NCI-H526 treated with DMSO at 0.1 percent for 48 hours (cell line): ENCODE data around the gene PDK1.
"Not testable (repeated sequence)": the region's sequence is repeated elsewhere in the genome, so short reads cannot be mapped to it uniquely, and the experiment has no call there.

ENCODE experiments used
- DNase-seq: peaks from one replicate; lab custom pipeline; 2025; lab: John Stamatoyannopoulos, UW

PDK1 gene

GRCh38 chr2:172552547-172553291, 3.2 kb upstream of the PDK1 start:
- DNase-seq = no peak

DNA sequence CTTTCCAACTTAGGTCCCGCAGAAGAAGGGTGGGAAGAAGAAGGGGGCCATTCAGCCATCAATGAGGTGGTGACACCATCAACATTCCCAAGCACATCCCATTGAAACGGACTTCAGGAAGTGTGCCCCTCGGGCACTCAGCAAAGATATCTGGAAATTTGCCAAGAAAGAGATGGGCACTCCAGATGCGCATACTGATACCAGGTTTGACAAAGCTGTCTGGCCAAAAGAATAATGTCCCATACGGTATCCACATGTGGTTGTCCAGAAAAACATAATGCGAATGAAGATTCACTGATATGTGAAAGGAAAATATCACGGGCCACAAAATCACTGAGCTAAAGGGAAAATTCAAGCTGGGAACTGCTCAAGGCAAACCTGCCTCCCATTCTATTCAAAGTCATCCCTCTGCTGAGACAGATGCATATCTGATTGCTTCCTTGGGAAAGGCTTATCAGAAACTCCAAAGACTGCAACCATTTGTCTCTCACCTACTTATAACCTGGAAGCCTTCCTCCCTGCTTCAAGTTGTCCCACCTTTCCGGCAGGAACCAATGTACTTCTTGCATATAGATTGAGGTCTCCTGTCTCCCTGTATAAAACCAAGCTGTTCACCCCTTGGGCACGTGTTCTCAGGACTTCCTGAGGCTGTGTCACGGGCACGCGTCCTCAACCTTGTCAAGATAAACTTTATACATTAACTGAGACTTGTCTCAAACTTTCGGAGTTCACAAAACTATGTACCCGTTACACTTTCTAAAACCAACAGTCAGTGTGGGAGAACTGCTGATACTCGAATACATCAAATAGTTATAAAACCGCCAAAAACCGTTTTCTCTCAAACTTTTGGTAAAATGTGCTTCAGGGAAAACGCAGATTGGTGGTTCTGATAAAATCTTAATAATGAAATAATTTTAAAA, 1.3 kb upstream of the PDK1 start:
- DNase-seq = no peak

- DNase-seq = no peak
Measured at GRCh38 chr2:172555272-172555521, 693 bp upstream of the PDK1 start.

- peak; percentile 55 for DNase-seq
Measured at GRCh38 chr2:172556284-172557033, 569 bp downstream of the PDK1 start.

GRCh38 chr2:172558372-172558771, 2.5 kb downstream of the PDK1 start:
- peak; percentile 43 for DNase-seq

- no peak for DNase-seq
Measured at GRCh38 chr2:172560721-172561120, 4.8 kb downstream of the PDK1 start.

GRCh38 chr2:172561270-172561669, 5.4 kb downstream of the PDK1 start:
- DNase-seq = no peak

DNA sequence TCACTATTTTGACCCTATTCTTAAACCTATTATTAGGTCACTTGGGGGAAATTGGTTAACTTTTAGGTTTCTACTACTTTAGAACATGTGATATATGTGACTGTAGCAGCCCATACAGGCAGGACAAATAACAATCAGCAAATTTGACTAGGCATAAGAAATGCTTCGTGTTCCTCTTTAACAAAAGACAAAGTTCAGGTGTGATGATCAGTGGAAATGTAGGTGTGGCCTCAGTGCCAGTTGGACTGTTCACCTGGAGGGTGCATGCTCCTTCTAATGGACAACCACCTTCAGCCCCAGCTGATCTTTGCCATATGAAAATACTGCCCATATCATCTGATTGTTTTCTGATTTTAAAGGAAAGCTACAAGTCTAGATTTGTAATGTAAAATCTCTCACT, 6.4 kb downstream of the PDK1 start:
- DNase-seq = no peak

GRCh38 chr2:172564376-172564775, 8.5 kb downstream of the PDK1 start:
- no peak for DNase-seq

GRCh38 chr2:172571245-172571644, 15.4 kb downstream of the PDK1 start:
- DNase-seq = no peak

- DNase-seq = no peak
Measured at GRCh38 chr2:172572981-172573380, 17.1 kb downstream of the PDK1 start.

DNA sequence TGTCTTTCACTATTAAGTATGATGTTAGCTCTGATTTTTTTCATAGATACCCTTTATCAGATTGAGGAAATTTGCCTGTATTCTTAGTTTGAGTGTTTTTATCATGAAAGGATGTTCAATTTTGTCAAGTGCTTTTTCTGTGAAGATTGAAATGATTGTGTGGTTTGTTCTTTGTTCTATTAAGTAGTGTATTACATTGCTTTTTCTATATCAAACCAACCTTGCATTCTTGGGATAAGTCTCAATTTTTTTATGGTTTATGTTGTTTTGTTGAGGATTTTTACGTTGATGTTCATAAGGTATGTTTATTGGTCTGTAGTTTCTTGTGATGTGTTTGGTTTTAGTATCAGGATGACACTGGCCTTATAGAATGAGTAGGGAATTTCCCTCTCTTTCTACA, 19.1 kb downstream of the PDK1 start:
- no peak for DNase-seq

- no peak for DNase-seq
Measured at GRCh38 chr2:172578054-172578453, 22.2 kb downstream of the PDK1 start.

- DNase-seq = no peak
Measured at GRCh38 chr2:172578860-172579512, 23.1 kb downstream of the PDK1 start.

GRCh38 chr2:172580544-172580943, 24.7 kb downstream of the PDK1 start:
- DNase-seq = no peak

GRCh38 chr2:172582656-172583055, 26.8 kb downstream of the PDK1 start:
- DNase-seq = no peak

- no peak for DNase-seq
Measured at GRCh38 chr2:172586245-172586891, 30.5 kb downstream of the PDK1 start.

- DNase-seq = not testable (repeated sequence)
Measured at GRCh38 chr2:172587231-172587630, 31.3 kb downstream of the PDK1 start.

DNA sequence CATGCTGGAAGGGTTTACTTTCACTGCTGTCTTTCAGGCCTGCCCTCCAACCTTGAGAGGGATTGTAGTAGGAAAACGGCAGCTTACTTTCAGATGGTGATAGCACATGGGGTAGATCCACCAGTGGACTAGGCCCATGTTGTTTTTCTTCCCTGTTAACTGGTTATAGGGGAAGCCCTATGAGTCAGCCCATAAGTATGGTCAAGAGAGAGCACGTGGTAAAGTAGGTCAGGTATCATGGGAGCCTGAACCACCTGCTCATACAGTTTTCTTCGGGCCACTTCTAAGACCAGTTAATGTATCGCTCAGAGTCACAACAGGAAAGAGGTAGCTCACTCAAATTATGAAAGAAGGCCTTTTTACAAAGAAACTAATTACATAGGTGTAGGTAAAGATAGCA, 33.0 kb downstream of the PDK1 start:
- no peak for DNase-seq

GRCh38 chr2:172591386-172591785, 35.5 kb downstream of the PDK1 start:
- not testable (repeated sequence) for DNase-seq

DNA sequence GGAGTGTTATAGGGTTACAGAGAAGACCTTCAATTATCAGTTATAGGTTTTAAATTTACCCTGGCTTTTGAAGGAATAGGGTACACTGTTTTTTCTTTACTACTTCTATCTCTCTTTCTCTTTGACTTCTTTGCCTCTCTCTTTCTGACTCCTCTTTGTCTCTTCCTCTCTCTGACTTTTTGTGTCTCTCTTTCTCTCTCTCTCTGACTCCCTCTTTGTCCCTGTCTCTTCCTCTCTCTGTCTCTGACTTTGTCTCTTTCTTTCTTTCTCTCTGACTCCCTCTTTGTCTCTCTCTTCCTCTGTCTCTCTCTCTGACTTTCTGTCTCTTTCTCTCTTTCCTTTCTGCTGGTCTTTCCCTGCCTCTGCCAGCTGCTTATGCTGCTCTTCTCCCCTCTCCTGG, 36.3 kb downstream of the PDK1 start:
- DNase-seq = not testable (repeated sequence)

DNA sequence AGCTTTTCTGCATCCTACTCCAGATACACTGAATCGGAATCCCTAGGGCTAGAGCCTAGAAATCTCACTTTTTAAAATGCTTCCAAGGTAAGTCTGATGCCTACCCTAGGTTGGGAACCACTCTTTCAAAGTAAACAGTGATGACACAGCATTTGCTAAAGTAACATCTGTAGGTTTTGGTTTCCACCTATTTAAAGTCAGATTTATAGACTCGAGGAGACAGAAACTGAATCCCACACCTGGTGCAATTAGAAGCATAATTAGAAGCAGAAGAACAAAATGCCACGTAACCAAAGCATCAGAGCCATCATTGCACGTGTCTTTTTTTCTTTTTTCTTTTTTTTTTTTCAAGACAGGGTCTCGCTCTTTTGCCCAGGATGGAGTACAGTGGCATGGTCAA, 40.9 kb downstream of the PDK1 start:
- DNase-seq = no peak
